ENCODE results near the gene BBS2.

DNA sequence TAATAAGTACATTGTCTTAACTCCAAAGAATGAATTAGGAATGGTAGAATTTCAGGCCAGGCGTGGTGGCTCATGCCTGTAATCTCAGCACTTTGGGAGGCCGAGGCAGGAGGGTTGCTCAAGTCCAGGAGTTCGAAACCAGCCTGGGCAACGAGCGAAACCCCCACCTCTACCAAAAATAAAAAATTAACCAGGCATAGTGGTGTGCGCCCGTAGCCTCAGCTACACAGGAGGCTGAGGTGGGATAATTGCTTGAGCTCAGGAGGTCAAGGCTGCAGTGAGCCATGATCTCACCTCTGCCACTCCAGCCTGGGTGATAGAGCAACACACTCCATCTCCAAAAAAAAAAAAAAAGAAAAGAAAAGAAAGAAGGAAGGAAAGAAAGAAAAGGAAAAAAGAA lies 18.5 kb upstream of the BBS2 start:
- TF ChIP-seq, protein P1, sequence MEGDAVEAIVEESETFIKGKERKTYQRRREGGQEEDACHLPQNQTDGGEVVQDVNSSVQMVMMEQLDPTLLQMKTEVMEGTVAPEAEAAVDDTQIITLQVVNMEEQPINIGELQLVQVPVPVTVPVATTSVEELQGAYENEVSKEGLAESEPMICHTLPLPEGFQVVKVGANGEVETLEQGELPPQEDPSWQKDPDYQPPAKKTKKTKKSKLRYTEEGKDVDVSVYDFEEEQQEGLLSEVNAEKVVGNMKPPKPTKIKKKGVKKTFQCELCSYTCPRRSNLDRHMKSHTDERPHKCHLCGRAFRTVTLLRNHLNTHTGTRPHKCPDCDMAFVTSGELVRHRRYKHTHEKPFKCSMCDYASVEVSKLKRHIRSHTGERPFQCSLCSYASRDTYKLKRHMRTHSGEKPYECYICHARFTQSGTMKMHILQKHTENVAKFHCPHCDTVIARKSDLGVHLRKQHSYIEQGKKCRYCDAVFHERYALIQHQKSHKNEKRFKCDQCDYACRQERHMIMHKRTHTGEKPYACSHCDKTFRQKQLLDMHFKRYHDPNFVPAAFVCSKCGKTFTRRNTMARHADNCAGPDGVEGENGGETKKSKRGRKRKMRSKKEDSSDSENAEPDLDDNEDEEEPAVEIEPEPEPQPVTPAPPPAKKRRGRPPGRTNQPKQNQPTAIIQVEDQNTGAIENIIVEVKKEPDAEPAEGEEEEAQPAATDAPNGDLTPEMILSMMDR (IDR thresholded peaks at IDR 0.05): no peak
- no peak for TF ChIP-seq POLR2A (IDR thresholded peaks at IDR 0.05)
- no peak for TF ChIP-seq EP300 (IDR thresholded peaks at IDR 0.05)

Measured in stomach (tissue), 4 donors.